Right renal pelvis (tissue), 4 donors: Measurements from ENCODE around the gene GIGYF1. TPM values are rescaled to one million over a fixed set of nuclear protein-coding genes. Genes with fewer than 3 reads are reported as not detected.

Experiments
- DNase-seq, 4 donors: peaks; one replicate each; pipeline ENCODE4 v3.0.0-alpha.2; 2013; ENCODE audit warnings: low read depth in 4 of 4, low spot score in 3 of 4, missing footprints in 1 of 4
- polyA plus RNA-seq, 4 donors: library from polyadenylated mRNA; unstranded; fragments of 120-200 nt; gene quantifications; one replicate each; pipeline ENCODE4 v1.2.1, GENCODE V29; 2013; ENCODE audit not compliant: insufficient read length in 4 of 4

GIGYF1 gene
- polyA plus RNA-seq, 4 donors = 37.4 to 49.7 (median 39.9) TPM

DNA sequence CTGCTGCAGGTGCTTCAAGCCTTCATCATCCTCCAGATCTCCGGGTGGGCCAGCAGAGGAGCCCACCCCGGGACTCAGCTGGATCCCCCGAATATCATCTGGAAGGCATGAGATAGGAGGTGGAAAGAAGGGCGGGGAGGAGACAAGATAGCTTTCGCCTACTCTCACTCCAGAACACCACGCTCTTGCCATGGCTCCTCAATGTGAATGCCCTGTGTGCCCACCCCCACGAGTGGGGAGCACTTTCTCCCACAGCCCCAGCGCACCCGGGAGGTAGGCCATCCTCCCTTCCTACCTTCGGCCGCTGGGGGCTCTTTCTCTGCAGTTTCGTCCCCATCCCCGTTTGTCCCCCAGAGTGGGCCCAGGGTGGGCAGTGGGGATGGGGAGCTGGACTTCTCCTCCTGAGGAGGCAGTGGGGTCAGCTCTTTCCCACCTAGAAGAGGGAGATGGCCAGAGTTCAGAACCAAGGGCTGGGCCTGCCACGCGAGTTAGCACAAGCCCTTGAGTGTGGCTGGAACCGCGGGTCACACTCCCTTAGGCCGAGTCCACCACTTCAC, 8.9 kb downstream of the GIGYF1 start:
- no peak for DNase-seq

DNA sequence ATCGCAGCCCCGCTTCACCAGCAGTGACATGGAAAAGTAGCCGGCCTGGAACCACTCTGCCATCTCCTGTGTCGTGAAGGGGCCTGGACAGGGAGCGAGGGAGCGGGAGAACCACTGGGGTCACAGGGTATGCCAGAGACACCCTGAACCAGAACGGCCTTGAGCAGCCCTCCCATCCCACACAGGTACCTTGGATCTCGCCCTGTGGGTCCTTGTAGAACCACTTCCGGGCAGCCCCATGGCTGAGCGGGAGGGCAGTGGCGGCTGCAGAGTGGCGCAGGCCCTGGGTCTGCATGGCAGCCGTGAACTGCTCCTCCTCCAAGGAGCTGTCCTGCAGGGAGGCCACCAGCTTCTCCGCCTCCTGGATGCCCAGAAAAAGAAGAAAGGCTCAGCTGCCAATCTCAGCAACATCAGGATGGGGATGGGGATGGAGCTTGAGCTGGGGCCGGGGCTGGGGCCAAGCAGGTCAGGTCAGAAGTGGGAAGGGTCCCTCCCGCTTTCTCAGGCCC, 9.5 kb downstream of the GIGYF1 start:
- no peak for DNase-seq

DNA sequence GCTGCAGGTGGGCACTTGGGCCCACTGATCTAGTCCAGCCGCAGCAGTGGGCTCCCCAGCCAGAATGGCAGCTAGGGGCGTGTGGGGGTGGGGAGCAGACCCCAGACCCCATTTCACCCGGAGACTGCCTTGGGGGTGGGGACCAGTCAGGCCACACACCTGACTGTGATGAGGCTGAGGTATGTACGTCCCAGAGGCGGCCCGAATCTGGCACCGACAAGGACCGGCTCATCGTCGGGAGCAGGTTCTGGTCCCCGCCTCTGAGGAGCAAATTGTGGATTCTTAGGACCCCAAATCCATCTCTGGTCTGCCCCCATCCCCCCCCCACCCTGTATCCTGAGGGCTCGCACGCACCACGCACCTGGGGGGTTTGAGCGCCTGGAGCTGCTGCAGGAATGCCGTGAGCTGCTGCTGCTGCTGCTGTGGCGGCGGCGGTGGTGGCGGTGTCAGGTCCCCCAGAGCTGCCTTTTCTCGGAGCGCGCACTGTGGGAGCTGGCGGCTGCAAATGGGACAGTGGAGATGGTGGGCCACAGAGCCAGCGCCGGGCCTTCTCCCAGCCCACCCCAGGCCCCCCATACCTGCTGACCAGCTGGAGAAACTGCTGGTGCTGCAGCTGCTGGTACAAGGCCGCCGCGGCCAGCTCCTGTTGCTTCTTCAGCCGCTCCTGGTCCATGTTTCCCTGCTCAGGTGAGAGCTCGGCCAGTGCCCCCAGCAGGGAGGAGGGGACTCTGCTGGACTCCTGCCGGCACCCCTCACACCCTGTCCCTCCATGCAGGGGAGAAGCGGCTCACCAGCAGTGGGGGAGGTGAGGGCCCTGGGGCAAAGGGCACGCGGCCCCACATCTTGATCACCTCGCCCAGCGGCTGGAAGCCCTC, 10.2 kb downstream of the GIGYF1 start:
- DNase-seq = no peak

DNA sequence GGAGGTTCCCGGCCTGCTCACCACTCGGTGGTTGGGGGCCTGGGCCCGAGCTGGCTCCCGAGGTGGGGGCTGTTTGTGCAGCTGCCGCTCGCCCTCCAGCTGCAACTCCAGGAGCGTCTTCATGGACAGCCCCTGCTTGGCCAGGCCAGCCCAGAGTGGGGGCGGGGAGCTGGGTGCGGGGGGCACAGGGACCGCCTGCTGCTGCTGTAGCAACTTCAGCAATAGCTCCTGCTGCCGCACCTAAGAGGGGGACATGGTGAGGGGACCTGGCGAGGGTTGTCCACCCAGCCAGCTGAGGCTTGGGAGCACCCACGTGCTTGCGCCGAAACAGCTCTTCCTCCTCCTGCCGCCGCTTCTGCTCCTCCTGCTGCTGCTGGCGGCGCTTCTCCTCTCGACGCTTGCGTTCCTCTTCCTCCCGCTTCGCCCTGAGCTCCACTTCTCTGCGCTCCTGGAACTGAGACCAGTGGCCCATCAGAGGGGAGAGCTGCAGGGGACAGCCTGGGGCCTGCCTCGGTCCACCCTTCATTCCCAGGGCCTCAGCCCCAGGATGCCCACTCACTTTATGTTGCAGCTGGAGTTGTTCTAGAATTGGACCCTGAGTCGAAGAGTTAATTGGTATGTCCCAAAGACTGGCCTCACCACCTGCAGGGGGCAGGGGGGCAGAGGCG, 10.9 kb downstream of the GIGYF1 start:
- no peak for DNase-seq

DNA sequence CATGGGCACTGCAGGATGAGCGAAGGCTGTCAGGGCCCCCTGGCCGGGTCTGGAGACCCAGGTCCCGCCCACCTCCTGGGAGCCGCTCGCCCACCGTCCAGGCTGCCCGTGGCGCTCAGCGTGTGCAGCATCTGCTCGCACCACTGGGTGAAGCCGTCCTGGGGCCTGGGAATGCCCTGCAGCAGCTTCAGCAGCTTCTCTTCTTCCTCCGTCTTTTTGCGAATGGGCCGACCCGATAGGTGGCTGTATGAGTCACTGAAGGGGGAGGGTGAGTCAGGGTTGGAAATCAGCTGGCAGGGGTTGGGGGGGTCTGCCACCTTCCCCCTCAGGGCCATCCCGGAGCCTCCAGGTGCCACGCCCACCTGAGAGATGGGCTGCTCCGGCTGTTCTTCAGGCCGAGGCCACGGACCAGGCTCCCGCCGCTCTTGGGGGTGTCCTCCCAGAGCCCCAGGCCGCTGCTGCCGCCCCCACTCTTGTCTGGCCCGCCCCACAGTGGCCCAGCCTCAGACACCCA, 11.8 kb downstream of the GIGYF1 start:
- no peak for DNase-seq

DNA sequence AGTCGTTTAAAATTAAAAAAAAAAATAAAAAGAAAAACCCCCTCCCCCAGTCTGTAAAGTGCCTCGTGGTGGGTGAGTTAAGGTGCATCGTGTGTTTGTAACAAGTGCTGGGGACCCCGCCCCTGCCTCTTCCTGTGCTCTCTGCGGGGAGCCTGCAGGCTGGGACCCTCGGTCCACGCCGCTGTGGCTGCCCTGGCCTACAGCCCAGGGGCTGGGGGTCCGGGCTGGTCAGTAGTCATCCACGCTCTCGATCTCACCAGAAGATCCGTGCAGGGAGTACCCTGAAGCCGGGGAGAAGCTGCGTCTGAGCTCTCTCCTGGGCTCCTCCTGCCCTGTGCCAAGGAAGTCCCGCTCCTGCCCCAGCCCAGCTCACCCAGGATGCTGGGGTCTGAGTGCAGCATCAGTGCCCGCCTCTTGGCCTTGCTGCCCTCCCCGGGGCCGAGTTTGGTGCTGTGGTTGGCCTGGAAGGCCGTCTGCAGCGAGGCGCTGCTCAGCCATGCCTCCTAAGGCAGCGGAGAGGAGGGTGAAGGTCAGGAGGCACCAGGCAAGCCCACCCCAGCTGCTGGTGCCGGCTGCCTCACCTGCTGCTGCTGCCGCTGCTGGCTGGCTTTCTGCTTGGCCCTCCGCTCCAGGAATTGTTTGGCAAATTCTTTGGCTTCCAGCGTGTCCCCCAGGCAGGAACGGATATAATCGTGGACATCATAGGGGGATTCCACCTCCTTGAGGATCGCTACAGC, 12.4 kb downstream of the GIGYF1 start:
- no peak for DNase-seq

DNA sequence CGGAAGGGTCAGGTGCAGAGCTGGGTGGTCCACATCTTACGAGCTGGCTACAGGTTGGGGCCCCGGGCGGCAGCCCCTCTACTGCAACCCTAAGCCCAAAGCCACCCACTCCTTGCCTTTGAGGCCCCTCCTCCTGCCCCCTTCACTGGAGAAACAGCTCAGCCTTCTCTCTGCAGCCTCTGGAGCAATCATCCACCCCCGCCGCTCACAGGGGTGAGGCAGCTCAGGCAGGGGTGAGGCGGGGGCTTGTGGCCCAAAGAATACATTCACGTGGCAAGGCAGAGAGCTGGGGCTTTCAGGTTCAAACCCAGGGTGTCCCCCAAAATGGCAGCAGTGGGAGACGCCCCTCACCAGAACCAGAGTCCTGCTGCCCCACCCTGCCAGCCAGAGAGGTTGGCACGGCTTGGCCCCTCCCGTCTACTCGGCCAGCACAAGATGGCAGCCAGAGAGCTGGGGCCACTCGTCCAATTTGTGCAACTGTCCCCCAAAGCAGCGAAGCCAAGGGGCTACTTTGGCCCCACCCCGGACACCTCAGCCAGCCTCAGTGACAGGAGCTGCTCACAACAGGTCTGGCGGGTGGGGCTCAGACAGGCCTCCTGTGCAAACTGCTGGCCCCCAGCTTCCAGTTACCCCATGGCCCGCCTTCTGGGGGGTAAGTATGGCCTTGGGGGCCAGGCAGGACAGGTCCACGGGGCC, 13.3 kb downstream of the GIGYF1 start:
- no peak for DNase-seq

DNA sequence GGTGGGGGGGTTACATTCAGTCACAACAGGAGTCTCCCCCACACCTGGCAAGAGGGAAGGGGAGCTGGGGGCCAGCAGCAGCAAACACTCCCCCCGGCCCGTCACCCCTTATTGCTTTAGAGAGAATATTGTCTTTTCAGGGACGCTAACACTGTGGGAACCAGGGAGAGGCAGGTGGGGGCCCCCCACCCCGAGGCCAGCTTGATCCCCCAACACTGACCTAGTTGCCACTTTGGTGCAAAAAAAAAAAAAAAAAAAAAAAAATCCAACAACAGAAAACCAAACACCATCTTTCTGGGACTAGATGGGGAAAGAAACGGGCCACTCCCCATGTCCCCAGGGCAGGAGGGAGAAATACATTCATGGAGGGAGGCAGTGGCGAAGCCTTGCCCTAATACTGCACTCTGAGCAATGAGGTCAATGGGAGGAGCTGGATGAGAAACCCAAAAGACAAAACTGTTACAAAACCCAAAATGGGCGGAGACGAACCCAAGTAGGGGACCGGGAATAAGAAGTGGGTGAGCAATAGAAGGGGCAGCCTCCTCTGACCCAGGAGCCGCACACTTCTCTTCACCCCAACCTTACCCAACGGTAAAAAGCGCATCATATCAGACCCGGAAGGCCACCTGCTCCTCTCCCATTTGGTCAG, 14.0 kb downstream of the GIGYF1 start:
- no peak for DNase-seq

DNA sequence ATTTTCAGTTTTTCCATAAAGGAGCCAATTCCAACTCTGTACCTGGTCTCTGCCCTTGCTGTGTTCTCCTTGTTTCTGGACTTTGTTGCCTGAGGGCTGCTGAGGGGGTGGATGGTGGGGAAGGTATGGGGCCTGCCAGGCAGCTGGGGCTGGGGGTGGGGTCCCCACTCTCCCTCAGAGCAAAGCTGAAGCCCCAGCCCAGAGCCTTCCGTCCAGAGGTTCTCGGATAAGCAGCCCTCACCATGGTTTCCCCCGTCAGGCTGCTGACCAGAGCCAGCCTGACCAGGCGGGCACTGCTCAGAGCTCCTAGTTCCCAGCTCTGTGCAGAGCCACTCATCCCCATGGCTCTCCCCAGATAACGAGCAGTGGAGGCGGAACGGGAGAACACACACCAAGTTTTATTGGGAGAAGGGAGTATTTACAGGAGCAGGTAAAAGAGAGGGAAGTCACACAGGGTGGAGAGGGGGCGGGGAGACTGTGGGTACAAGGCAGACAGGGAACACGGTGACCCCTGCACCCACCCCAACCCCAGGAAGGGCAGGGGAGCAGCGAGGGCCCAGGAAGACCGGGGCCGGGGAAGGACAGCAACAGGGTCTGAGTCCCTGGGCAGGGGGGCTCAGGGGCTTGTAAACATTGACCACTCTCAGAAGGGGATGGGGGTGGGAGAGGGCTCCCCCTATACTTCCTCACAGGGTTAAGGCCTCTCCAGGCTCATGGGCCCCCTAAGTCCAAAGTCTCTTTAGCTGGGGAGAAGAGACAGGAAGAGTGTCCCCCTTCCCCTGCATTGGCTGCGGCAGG, 14.7 kb downstream of the GIGYF1 start:
- DNase-seq = no peak

DNA sequence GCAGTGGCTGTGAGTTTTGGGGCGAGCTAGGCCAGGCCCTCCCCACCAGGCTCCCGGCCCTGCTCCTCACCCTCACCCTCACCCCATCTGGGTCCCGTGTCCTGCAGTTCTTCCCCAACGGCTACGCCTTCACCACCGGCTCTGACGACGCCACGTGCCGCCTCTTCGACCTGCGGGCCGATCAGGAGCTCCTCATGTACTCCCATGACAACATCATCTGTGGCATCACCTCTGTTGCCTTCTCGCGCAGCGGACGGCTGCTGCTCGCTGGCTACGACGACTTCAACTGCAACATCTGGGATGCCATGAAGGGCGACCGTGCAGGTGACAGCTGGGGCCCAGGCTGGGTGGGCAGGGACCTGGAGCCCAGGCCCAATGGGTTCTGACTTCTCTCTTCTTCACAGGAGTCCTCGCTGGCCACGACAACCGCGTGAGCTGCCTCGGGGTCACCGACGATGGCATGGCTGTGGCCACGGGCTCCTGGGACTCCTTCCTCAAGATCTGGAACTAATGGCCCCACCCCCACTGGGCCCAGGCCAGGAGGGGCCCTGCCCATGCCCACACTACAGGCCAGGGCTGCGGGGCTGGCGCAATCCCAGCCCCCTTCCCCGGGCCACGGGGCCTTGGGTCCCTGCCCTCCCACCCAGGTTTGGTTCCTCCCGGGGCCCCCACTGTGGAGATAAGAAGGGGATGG, 15.6 kb downstream of the GIGYF1 start:
- DNase-seq = no peak

DNA sequence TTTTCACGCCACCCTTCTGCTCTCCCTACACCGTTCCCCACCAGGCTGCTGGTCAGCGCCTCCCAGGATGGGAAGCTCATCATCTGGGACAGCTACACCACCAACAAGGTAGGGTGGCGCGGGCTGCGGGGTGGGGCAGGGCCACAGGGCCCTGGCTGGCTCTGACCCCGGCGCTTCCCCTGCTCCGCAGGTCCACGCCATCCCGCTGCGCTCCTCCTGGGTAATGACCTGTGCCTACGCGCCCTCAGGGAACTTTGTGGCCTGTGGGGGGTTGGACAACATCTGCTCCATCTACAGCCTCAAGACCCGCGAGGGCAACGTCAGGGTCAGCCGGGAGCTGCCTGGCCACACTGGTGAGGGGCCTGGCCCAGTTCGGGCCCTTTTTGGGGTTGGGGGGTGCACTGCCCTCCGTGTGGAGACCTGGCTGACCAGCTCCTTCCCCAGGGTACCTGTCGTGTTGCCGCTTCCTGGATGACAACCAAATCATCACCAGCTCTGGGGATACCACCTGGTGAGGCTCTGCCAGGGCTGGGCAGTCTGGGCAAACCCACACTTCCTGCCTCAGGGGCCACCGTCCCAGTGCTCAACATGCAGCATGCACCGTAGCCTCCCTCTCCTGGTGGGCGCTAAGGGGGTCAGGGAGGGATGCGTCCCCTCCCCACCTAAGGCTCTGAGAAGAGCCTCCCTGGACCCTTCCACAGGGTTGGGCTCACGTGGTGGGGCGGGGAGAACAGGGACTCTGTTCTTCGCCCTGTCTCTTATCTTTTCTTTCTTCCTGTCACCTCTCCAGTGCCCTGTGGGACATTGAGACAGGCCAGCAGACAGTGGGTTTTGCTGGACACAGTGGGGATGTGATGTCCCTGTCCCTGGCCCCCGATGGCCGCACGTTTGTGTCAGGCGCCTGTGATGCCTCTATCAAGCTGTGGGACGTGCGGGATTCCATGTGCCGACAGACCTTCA, 16.5 kb downstream of the GIGYF1 start:
- no peak for DNase-seq

DNA sequence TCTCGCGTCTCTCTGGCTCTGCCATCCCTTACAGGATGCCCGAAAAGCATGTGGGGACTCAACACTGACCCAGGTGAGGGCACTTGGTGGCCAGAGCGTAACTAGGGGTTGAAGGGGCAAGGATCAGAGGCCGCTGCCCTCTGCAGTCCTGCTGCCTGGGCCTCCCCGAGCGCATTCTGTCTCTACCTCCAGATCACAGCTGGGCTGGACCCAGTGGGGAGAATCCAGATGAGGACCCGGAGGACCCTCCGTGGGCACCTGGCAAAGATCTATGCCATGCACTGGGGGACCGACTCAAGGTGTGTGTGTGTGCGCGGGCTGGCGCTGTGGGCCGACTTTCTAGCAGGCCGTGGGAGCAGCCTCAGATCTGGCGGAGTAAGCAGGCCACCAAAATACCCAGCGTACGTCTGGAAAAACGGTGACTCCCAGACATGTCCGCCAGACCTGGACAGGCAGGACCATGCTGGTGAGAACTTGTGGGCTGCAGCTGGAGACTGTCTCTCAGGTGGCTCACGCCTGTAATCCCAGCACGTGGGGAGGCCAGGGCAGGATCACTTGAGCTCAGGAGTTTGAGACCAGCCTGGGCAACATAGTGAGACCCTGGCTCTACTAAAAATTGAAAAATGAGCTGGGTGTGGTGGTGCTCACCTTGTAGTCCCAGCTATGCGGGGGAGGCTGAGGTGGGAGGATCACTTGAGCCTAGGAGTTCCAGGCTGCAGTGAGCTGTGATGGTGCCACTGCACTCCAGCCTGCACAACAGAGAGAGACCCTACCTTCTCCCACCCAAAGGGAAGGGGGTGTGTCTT, 17.3 kb downstream of the GIGYF1 start:
- no peak for DNase-seq

DNA sequence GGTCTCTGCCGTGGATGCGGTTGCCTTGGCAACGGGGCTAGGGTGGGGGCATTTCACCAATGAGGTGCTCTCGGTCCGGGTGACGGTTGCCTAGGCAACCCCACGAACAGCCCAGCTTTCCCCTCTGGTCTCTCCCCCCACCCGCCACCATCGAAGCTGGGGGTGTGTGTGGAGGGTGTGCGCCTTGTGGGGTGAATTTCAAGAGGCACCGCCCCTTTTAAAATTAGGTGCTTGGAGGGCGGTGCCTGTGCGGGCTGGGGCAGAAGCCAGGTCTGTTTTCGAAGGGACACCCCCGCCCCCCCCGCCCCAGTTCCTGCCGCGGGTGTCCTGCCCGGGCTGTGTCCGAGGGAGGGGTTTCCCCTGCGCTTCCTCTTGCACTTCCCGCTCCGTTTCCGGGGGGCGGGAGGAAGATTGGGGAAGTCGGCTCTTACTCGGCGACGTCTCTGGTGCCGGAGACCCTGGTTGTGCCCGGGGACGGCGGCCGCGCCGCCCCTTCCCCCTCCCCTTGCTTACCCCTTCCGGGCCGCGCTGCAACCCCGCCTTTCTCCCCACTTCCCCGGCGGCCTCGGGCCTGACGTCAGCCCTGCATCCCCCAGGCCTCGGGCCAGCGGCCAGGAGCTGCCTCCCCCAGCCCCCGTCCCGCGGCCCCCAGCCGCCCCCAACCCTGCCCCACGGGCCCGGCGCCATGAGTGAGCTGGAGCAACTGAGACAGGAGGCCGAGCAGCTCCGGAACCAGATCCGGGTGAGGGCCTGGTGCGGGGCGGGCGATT, 18.3 kb downstream of the GIGYF1 start:
- DNase-seq = peak in 1 of 4 donors; percentile 50

DNA sequence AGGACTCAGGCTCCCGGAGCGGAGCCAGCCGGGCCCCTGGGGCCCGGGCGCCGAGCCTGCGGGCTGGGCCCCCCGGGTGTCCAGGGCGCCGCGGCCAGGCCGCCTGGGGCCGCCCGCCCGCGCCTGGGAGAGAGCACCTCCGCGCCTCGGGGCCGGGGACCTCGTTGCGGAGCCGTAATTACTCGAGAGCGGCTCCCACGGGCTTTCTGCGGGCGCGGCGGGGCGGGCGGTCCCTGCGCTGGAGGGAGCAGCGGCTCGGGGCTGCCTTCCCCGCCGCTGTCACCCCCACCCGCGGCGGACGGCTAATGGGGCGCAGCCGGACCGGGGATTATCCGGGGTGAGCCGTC, 19.0 kb downstream of the GIGYF1 start:
- DNase-seq = no peak

DNA sequence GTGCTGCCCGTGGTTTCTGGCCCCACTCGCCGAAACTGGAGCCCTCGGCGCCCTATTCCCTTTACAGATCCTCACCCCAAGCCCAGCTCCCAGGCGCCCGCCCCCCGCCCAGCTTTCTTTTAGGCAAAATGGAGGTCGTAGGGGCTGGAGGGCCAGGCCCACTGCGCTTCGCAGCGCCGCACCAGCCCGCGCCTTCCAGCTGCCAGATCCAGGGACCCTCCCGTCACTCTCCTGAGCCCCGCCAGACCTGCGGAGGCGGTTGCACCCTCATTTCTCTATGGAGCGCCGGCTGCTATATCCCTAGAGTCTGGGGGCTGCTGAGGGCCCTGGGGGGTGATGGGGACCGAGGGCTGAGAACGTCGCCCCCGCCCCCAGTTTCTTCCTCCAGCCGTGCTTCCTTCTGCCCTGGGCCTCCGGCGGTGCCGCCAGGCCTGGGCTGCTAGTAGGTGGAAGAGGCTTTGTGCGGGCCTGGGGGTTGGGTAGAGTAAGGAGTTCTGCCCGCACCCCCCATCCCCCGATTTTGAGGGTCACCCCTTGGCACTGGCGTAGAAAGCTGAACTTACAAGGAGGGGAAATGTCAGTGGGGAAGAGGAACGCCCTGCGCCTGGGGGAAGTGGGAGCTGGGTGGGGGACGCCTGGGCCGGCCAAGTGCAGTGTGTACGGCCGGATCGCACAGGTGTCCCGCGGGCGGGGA, 19.5 kb downstream of the GIGYF1 start:
- no peak for DNase-seq
